Measurements from ENCODE around the gene GPANK1. TPM values are rescaled to one million over a fixed set of nuclear protein-coding genes. Genes with fewer than 3 reads are reported as not detected.

Gene GPANK1
- total and polyA plus RNA-seq, 10 of the 15 experiments (the other 5 are each of a cell fraction or from before 2014, with no cell fraction given) = 11.7 to 36.3 (median 17.5) TPM

DNA sequence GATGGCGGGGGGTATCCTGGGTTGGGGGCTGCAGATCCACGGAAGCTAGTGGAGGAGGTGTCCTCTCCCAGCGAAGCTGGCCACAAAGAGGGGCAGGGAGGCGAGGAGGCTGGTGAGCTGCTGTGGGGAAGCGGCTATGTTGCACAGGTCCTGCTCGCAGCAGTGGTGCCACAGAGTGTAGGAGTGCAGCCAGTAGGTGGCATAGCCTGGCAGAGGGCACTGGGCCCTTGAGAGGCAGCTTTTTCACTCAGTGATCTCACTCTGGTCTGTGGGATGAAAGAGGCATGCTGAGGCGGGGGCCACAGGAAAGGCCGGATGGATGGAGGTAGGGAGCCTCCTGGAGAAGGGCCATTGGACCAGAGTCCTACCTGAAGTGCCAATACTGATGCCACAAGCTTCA is 47.5 kb upstream of the GPANK1 start:
- FAIRE-seq (no peak), ATAC-seq (peak; percentile 81)
- no peak overlapping the region for H2AFZ ChIP-seq (ENCODE audit: control insufficient read depth, low read depth, low read length)

More for the DNA sequence above, 47.5 kb upstream of the GPANK1 start:
- DNase-seq (ENCODE audit: low read depth, low spot score) = no peak
- Histone ChIP-seq H4K20me1 (ENCODE audit: control insufficient read depth, insufficient read depth) (no peaks in the 10 kb centered on the region), H3K9ac (ENCODE audit: control insufficient read depth, insufficient read depth, low read length) (no peak overlapping the region), H3K36me3 (ENCODE audit: control insufficient read depth in 2 of 2, insufficient read depth in 2 of 2, low read length in 1 of 2) (no peaks in the 10 kb centered on the region), H3K4me1 (ENCODE audit: control insufficient read depth, insufficient read depth, low read length) (no peaks in the 10 kb centered on the region), H3K27me3 (replicated peaks in 1 of 2; ENCODE audit: control insufficient read depth in 2 of 2, insufficient read depth in 2 of 2, low read length in 1 of 2) (peaks cover 0 to 2% of the 10 kb centered on the region in 2 experiments; a peak in 3 of 4 replicates), H3K79me2 (ENCODE audit: control insufficient read depth, insufficient read depth, low read length) (no peaks in the 10 kb centered on the region), H3K27ac (ENCODE audit: control insufficient read depth, insufficient read depth) (no peak overlapping the region), H3K9me3 (replicated peaks; ENCODE audit: control insufficient read depth, insufficient read depth, low read length) (no peaks in the 10 kb centered on the region), H3K4me2 (ENCODE audit: control insufficient read depth, insufficient read depth) (no peak overlapping the region), H3K4me3 (no peak overlapping the region)
- SMC1A ChIA-PET (ENCODE audit: uncharacterized antibody, unreplicated experiment) = no interaction called here
- in situ Hi-C loops (cut with MboI) = no loop called here
- RAD21 ChIA-PET (ENCODE audit: unreplicated experiment) = interaction anchor here (1.2 kb wide), 1 partner anchor 32 kb away, joined by 4 read pairs; the partner anchor contains the start of gene LY6G5C
- BruUV-seq (replicated peaks) = no TSS peak
- WGBS (ENCODE audit: insufficient coverage, insufficient replicate concordance, low lambda C conversion rate, missing lambda C conversion rate) = 20% methylated on average over 8 of the region's 8 CpGs
- intact Hi-C loops (cut with micrococcal nuclease; ENCODE audit: unreplicated experiment) = no loop called here
- CTCF ChIA-PET = interaction anchor here (0.7 to 2.9 kb wide), 4 partner anchors 9 to 57 kb away, joined by 3 to 14 read pairs (median 5); partner anchors contain the start of gene ABHD16A
- TF ChIP-seq, protein P1, sequence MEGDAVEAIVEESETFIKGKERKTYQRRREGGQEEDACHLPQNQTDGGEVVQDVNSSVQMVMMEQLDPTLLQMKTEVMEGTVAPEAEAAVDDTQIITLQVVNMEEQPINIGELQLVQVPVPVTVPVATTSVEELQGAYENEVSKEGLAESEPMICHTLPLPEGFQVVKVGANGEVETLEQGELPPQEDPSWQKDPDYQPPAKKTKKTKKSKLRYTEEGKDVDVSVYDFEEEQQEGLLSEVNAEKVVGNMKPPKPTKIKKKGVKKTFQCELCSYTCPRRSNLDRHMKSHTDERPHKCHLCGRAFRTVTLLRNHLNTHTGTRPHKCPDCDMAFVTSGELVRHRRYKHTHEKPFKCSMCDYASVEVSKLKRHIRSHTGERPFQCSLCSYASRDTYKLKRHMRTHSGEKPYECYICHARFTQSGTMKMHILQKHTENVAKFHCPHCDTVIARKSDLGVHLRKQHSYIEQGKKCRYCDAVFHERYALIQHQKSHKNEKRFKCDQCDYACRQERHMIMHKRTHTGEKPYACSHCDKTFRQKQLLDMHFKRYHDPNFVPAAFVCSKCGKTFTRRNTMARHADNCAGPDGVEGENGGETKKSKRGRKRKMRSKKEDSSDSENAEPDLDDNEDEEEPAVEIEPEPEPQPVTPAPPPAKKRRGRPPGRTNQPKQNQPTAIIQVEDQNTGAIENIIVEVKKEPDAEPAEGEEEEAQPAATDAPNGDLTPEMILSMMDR (IDR thresholded peaks at IDR 0.05 in 2 of 3, conservative IDR thresholded peaks at IDR 0.05 in 1 of 3; ENCODE audit: control insufficient read depth in 2 of 3, extremely low read depth in 1 of 3, insufficient read depth in 1 of 3, low read depth in 3 of 3, low read length in 3 of 3) = peak; percentile 7 to 10 (median 9); a peak in 2 of 6 replicates
- TF ChIP-seq ZNF622 (IDR thresholded peaks at IDR 0.05) = no peak
- no peak for TF ChIP-seq RFX5 (IDR thresholded peaks at IDR 0.05; ENCODE audit: low read depth, low read length)
- TF ChIP-seq SMC3 (IDR thresholded peaks at IDR 0.05; ENCODE audit: borderline replicate concordance, low read length) = no peak
- no peak for TF ChIP-seq NRF1 (conservative IDR thresholded peaks at IDR 0.05; ENCODE audit: low read depth, low read length)
- no peak for TF ChIP-seq HDAC2 (IDR thresholded peaks at IDR 0.05)
- POLR2A ChIA-PET = interaction anchor here (1.0 to 1.1 kb wide), 2 partner anchors 9 kb away, joined by 3 read pairs; partner anchors contain the start of genes ABHD16A and LY6G6C

All from GM12878 (cell line).